ENCODE measurements around the gene CFAP126.
"Not testable (repeated sequence)": the region's sequence is repeated elsewhere in the genome, so short reads cannot be mapped to it uniquely, and the experiment has no call there.

The CFAP126 gene

GRCh38 chr1:161391136-161391535 is 23.5 kb upstream of the CFAP126 start:
- Mint-ChIP-seq H3K4me3 (peak overlapping the region; percentile 87), H3K4me1 (ENCODE audit: low read depth) (peaks cover 51% of the 10 kb centered on the region)
- H3K36me3 Mint-ChIP-seq (ENCODE audit: low read depth); H3K9me3 Mint-ChIP-seq; H3K27me3 Mint-ChIP-seq; DNase-seq; H3K27ac Mint-ChIP-seq: not testable (repeated sequence)

GRCh38 chr1:161390559-161390858 is 22.8 kb upstream of the CFAP126 start:
- H3K27ac Mint-ChIP-seq = peak overlapping the region; percentile 97
- no peak for DNase-seq
- H3K4me3 Mint-ChIP-seq = peak overlapping the region; percentile 87
- H3K27me3 Mint-ChIP-seq = no peaks in the 10 kb centered on the region
- peaks cover 53% of the 10 kb centered on the region for H3K4me1 Mint-ChIP-seq (ENCODE audit: low read depth)
- peaks cover 3% of the 10 kb centered on the region for H3K36me3 Mint-ChIP-seq (ENCODE audit: low read depth)
- no peaks in the 10 kb centered on the region for H3K9me3 Mint-ChIP-seq

- peaks cover 3% of the 10 kb centered on the region for H3K36me3 Mint-ChIP-seq (ENCODE audit: low read depth)
- no peaks in the 10 kb centered on the region for H3K9me3 Mint-ChIP-seq
- peaks cover 53% of the 10 kb centered on the region for H3K4me1 Mint-ChIP-seq (ENCODE audit: low read depth)
- H3K4me3 Mint-ChIP-seq = peak overlapping the region; percentile 87
- no peaks in the 10 kb centered on the region for H3K27me3 Mint-ChIP-seq
- peak overlapping the region; percentile 97 for H3K27ac Mint-ChIP-seq
- DNase-seq = peak; percentile 92
These were observed 22.2 kb upstream of the CFAP126 start for GRCh38 chr1:161389691-161390558.

- not testable (repeated sequence) for H3K36me3 Mint-ChIP-seq (ENCODE audit: low read depth); H3K9me3 Mint-ChIP-seq; DNase-seq; H3K27me3 Mint-ChIP-seq
- Mint-ChIP-seq H3K4me1 (ENCODE audit: low read depth) (peaks cover 53% of the 10 kb centered on the region), H3K4me3 (peak overlapping the region; percentile 79), H3K27ac (peak overlapping the region; percentile 97)
These were observed 21.5 kb upstream of the CFAP126 start for GRCh38 chr1:161389158-161389557.

GRCh38 chr1:161388639-161389038 is 21.0 kb upstream of the CFAP126 start:
- Mint-ChIP-seq H3K36me3 (ENCODE audit: low read depth) (peaks cover 3% of the 10 kb centered on the region), H3K27me3 (no peaks in the 10 kb centered on the region), H3K9me3 (no peaks in the 10 kb centered on the region), H3K27ac (peak overlapping the region; percentile 97), H3K4me1 (ENCODE audit: low read depth) (peaks cover 53% of the 10 kb centered on the region), H3K4me3 (no peak overlapping the region)
- no peak for DNase-seq

GRCh38 chr1:161382214-161383019 is 14.7 kb upstream of the CFAP126 start:
- Mint-ChIP-seq H3K36me3 (ENCODE audit: low read depth) (no peaks in the 10 kb centered on the region), H3K27me3 (no peaks in the 10 kb centered on the region), H3K4me1 (ENCODE audit: low read depth) (peaks cover 25% of the 10 kb centered on the region), H3K9me3 (no peaks in the 10 kb centered on the region), H3K27ac (no peak overlapping the region), H3K4me3 (no peak overlapping the region)
- DNase-seq = no peak

GRCh38 chr1:161381707-161382106 is 14.0 kb upstream of the CFAP126 start:
- no peaks in the 10 kb centered on the region for H3K9me3 Mint-ChIP-seq
- no peak for DNase-seq
- no peak overlapping the region for H3K4me3 Mint-ChIP-seq
- peaks cover 18% of the 10 kb centered on the region for H3K4me1 Mint-ChIP-seq (ENCODE audit: low read depth)
- no peaks in the 10 kb centered on the region for H3K27me3 Mint-ChIP-seq
- no peaks in the 10 kb centered on the region for H3K36me3 Mint-ChIP-seq (ENCODE audit: low read depth)
- H3K27ac Mint-ChIP-seq = no peak overlapping the region

- peak overlapping the region; percentile 44 for H3K27ac Mint-ChIP-seq
- H3K4me1 Mint-ChIP-seq (ENCODE audit: low read depth) = peaks cover 11% of the 10 kb centered on the region
- H3K36me3 Mint-ChIP-seq (ENCODE audit: low read depth) = no peaks in the 10 kb centered on the region
- no peaks in the 10 kb centered on the region for H3K9me3 Mint-ChIP-seq
- peak overlapping the region; percentile 67 for H3K4me3 Mint-ChIP-seq
- DNase-seq = peak; percentile 36
- no peaks in the 10 kb centered on the region for H3K27me3 Mint-ChIP-seq
These were observed 11.4 kb upstream of the CFAP126 start for GRCh38 chr1:161379071-161379470.

- Mint-ChIP-seq H3K27ac (no peak overlapping the region), H3K9me3 (no peaks in the 10 kb centered on the region), H3K27me3 (no peaks in the 10 kb centered on the region), H3K36me3 (ENCODE audit: low read depth) (no peaks in the 10 kb centered on the region), H3K4me1 (ENCODE audit: low read depth) (peaks cover 11% of the 10 kb centered on the region), H3K4me3 (no peak overlapping the region)
- no peak for DNase-seq
These were observed 10.3 kb upstream of the CFAP126 start for GRCh38 chr1:161378014-161378413.

GRCh38 chr1:161374373-161374772 is 6.7 kb upstream of the CFAP126 start:
- H3K27ac Mint-ChIP-seq = no peak overlapping the region
- H3K27me3 Mint-ChIP-seq = no peaks in the 10 kb centered on the region
- H3K36me3 Mint-ChIP-seq (ENCODE audit: low read depth) = no peaks in the 10 kb centered on the region
- DNase-seq = no peak
- H3K9me3 Mint-ChIP-seq = no peaks in the 10 kb centered on the region
- no peak overlapping the region for H3K4me3 Mint-ChIP-seq
- H3K4me1 Mint-ChIP-seq (ENCODE audit: low read depth) = peaks cover 4% of the 10 kb centered on the region

GRCh38 chr1:161373442-161373841 is 5.8 kb upstream of the CFAP126 start:
- no peak overlapping the region for H3K4me3 Mint-ChIP-seq
- no peak for DNase-seq
- peaks cover 5% of the 10 kb centered on the region for H3K36me3 Mint-ChIP-seq (ENCODE audit: low read depth)
- H3K4me1 Mint-ChIP-seq (ENCODE audit: low read depth) = no peaks in the 10 kb centered on the region
- H3K27me3 Mint-ChIP-seq = no peaks in the 10 kb centered on the region
- no peaks in the 10 kb centered on the region for H3K9me3 Mint-ChIP-seq
- no peak overlapping the region for H3K27ac Mint-ChIP-seq

- Mint-ChIP-seq H3K4me3 (no peak overlapping the region), H3K9me3 (no peaks in the 10 kb centered on the region), H3K27ac (peak overlapping the region; percentile 78), H3K4me1 (ENCODE audit: low read depth) (peaks cover 21% of the 10 kb centered on the region), H3K27me3 (no peaks in the 10 kb centered on the region), H3K36me3 (ENCODE audit: low read depth) (peaks cover 59% of the 10 kb centered on the region)
- no peak for DNase-seq
These were observed 2.5 kb downstream of the CFAP126 start for GRCh38 chr1:161365207-161365606.

GRCh38 chr1:161364332-161364731 is 3.3 kb downstream of the CFAP126 start:
- DNase-seq = no peak
- Mint-ChIP-seq H3K27ac (peak overlapping the region; percentile 78), H3K4me1 (ENCODE audit: low read depth) (peaks cover 26% of the 10 kb centered on the region), H3K27me3 (no peaks in the 10 kb centered on the region), H3K36me3 (ENCODE audit: low read depth) (peaks cover 65% of the 10 kb centered on the region), H3K9me3 (no peaks in the 10 kb centered on the region), H3K4me3 (no peak overlapping the region)

GRCh38 chr1:161359291-161359690 is 8.4 kb downstream of the CFAP126 start:
- Mint-ChIP-seq H3K27me3 (no peaks in the 10 kb centered on the region), H3K4me3 (no peak overlapping the region), H3K9me3 (no peaks in the 10 kb centered on the region), H3K27ac (peak overlapping the region; percentile 78), H3K4me1 (ENCODE audit: low read depth) (peaks cover 17% of the 10 kb centered on the region), H3K36me3 (ENCODE audit: low read depth) (peaks cover 66% of the 10 kb centered on the region)
- DNase-seq = no peak

GRCh38 chr1:161357073-161357472 is 10.6 kb downstream of the CFAP126 start:
- peaks cover 11% of the 10 kb centered on the region for H3K4me1 Mint-ChIP-seq (ENCODE audit: low read depth)
- no peak for DNase-seq

More at GRCh38 chr1:161357073-161357472, 10.6 kb downstream of the CFAP126 start:
- H3K36me3 Mint-ChIP-seq (ENCODE audit: low read depth) = peaks cover 67% of the 10 kb centered on the region
- no peak overlapping the region for H3K27ac Mint-ChIP-seq
- H3K9me3 Mint-ChIP-seq = no peaks in the 10 kb centered on the region
- no peaks in the 10 kb centered on the region for H3K27me3 Mint-ChIP-seq
- H3K4me3 Mint-ChIP-seq = no peak overlapping the region

All from activated T-cell treated with anti-CD3 and anti-CD28 coated beads, Interleukin-2, amount 50 U/mL, for 24 hours (primary cell).